Epithelial cell of proximal tubule (primary cell): ENCODE results near the gene CNN1. TPM values are rescaled to one million over a fixed set of nuclear protein-coding genes. Genes with fewer than 3 reads are reported as not detected.

Experiments used
- DNase-seq: peaks from one replicate; pipeline ENCODE4 v3.0.0-alpha.2; 2011; ENCODE audit warnings: low read depth
- H3K4me3 ChIP-seq: 2 replicates; pipeline ENCODE4 v1.5.1; 2011; ENCODE audit warnings: low read depth, mild to moderate bottlenecking, low read length
- CTCF ChIP-seq: conservative IDR thresholded peaks from 2 replicates; pipeline ENCODE4 v1.5.1; 2012; ENCODE audit warnings: low read depth, mild to moderate bottlenecking, low read length
- total RNA-seq: library from RNA; depleted of rRNA; stranded (reverse); fragments of >200 nt; gene quantifications from 2 replicates; pipeline ENCODE4 v1.2.3, GENCODE V29; 2015

The CNN1 gene
- total RNA-seq, 1 donor from 2014 or later: 16.1 TPM

- TF ChIP-seq CTCF: no peak
- no peak for DNase-seq
Observed at GRCh38 chr19:11499220-11499726, 39.4 kb upstream of the CNN1 start.

DNA sequence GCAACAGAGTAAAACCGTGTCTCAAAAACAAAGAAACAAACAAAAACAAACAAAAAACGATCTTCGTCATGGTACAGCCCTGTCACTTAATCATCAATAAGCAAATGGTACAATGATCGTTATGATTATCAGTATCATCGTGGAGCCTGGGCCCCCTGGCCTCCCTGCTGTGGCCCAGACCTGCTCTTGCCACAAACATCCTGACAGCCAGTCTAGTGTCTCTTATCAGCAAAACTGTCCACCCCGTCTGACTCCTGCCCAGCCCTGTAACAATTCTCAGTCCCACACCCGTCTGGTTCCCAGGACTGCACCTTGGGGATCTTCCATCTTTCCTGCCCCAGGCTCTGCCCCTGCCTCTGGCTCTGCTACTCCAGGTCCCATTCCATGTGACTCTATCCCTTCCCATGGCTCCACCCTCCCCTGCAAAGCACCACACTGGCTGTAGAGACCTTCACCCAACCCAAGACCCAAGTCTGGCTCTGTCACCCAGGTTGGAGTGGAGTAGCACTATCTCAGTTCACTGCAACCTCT, 38.7 kb upstream of the CNN1 start:
- TF ChIP-seq CTCF: no peak
- no peak for DNase-seq
- no peak overlapping the region for H3K4me3 ChIP-seq

More at GRCh38 chr19:11499220-11499726, 39.4 kb upstream of the CNN1 start:
- no peak overlapping the region for H3K4me3 ChIP-seq

DNA sequence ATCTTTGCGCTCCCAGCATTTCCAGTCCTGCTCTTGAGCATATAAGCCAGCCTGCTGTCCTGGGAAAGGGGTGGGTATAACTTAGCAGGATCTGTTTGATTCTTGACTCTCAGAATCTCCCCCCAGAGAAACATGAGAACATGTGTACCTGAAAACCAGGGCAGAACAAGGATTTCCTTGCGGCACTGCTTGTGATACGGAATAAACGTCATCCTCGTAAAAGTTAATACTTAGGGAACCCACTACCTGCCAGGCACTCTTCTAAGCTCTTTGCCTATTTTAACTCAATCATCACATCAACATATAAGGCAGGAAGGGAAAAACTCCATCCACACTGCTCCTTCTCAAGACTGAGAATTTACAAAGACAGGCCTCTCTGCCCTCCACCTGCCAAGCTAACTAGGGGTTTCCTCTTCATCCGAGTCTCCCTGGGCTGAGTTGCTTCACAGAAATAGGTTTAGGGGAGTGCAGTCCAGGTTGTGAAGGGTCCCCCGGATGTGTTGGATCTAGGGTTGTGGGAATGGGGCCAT, 34.1 kb upstream of the CNN1 start:
- peak overlapping the region; percentile 79 for H3K4me3 ChIP-seq
- DNase-seq: no peak
- TF ChIP-seq CTCF: no peak

GRCh38 chr19:11505032-11505503, 33.6 kb upstream of the CNN1 start:
- peak; percentile 29 for DNase-seq
- no peak for TF ChIP-seq CTCF
- peak overlapping the region; percentile 79 for H3K4me3 ChIP-seq

DNA sequence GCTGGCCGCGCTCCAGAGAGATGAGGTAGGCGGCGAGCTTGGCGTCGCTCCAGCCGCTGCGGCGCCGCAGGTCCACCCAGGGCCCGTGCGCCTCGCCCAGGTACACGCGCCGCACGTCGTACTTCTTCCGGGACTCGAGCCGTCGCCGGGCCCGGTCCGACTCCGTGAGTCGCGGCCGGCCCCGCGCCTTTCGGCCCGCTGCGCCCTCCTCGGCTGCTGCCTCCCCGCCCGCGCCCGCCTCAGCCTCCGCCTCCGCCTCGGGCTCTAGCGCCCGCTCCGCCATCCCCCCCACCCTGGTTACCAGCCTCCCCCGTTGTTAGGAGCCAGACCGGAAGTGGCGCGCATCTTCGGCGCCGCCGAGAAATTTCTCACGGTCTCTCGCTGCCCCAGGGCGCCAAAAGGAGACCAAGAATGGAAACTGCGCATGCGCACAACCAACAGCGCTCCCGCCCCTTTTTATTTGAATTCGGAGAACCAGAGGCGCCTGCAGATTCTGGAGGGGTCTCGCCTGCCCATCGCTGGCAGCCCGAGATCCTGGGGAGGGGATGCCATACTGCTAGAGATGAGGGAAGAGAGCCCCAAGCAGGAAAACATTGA, 33.0 kb upstream of the CNN1 start, which contains the start of gene ZNF653:
Gene ZNF653, minus strand, starts transcription at position 336 of the 597 bp plus-strand sequence. Its CDS starts 53 bp downstream, at position 283.
- no peak for TF ChIP-seq CTCF
- DNase-seq: peak; percentile 41
- peak within 1 kb of the TSS; percentile 79 for H3K4me3 ChIP-seq

DNA sequence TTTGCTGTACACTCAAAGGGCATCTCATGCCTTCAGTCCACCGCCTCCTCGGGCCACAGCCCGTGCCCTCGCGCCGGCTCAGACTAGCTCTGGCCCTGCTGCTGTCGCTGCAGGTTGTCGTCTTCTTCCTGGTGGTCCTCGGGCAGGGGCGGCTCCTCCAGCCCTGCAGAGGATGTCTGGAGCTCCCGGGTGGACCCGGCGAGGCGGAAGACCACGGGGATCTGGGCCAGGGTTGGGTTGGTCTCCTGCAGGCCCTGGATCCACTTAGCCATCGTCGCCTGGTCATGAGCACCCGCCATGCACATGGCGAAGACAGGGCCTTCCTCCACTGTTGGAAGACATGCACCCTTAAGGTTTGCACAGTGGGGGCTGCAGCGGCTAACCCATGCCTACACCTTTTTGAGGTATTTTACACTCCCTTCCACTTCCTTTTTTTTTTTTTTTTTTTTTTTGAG, 32.5 kb upstream of the CNN1 start:
- peak overlapping the region; percentile 79 for H3K4me3 ChIP-seq
- DNase-seq: no peak
- no peak for TF ChIP-seq CTCF
